ENCODE results near the gene METTL25B. TPM values are rescaled to one million over a fixed set of nuclear protein-coding genes. Genes with fewer than 3 reads are reported as not detected.

METTL25B gene
- total and polyA plus RNA-seq, 2 of the 13 experiments (the other 11 are each of a cell fraction or from before 2014, with no cell fraction given): 11.9 to 24.0 TPM

DNA sequence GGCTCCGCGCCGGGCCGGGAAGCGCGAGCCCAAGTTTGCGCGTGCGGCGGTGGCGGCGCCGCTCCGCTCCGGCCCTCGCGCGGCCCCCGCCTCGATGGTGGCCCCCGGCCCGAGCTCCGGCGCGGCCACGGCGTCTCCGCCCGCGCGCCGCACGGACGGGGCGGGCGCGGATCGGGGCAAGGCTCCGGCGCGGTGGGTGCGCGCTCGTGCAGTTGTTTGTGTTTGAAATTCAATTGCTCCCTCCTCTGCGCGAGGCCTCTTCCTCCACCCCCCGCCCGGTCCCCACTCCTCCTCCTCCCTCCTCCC lies 23.1 kb downstream of the METTL25B start, which contains the start of gene HDGF (continued):
- TF ChIP-seq, protein P1, sequence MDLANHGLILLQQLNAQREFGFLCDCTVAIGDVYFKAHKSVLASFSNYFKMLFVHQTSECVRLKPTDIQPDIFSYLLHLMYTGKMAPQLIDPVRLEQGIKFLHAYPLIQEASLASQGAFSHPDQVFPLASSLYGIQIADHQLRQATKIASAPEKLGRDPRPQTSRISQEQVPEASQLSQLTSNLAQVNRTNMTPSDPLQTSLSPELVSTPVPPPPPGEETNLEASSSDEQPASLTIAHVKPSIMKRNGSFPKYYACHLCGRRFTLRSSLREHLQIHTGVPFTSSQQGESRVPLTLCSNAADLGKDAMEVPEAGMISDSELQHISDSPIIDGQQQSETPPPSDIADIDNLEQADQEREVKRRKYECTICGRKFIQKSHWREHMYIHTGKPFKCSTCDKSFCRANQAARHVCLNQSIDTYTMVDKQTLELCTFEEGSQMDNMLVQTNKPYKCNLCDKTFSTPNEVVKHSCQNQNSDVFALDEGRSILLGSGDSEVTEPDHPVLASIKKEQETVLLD (CRISPR knock-in tag; IDR thresholded peaks at IDR 0.05; ENCODE audit: low read depth): no peak; the same call in 1 of the 2 replicates
- no peak for TF ChIP-seq ZNF383 (CRISPR knock-in tag; IDR thresholded peaks at IDR 0.05; ENCODE audit: borderline replicate concordance)
- TF ChIP-seq, protein P2, sequence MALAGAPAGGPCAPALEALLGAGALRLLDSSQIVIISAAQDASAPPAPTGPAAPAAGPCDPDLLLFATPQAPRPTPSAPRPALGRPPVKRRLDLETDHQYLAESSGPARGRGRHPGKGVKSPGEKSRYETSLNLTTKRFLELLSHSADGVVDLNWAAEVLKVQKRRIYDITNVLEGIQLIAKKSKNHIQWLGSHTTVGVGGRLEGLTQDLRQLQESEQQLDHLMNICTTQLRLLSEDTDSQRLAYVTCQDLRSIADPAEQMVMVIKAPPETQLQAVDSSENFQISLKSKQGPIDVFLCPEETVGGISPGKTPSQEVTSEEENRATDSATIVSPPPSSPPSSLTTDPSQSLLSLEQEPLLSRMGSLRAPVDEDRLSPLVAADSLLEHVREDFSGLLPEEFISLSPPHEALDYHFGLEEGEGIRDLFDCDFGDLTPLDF (CRISPR knock-in tag; IDR thresholded peaks at IDR 0.05): 0 out of 2 replicates have a peak, but pooled peaks have one; percentile 14
- TF ChIP-seq ZNF557 (CRISPR knock-in tag; IDR thresholded peaks at IDR 0.05): no peak
- no peak for TF ChIP-seq CCDC6 (CRISPR knock-in tag; IDR thresholded peaks at IDR 0.05)
- TF ChIP-seq ZIK1 (CRISPR knock-in tag; IDR thresholded peaks at IDR 0.05; ENCODE audit: borderline replicate concordance, low read depth): no peak
- TF ChIP-seq EP300 (IDR thresholded peaks at IDR 0.05; ENCODE audit: low read depth in 2 of 2, low read length in 2 of 2): no peak
- no peak for TF ChIP-seq EP300 (CRISPR knock-in tag; IDR thresholded peaks at IDR 0.05; ENCODE audit: borderline replicate concordance)
- no peak for TF ChIP-seq TCF7L2 (IDR thresholded peaks at IDR 0.05; ENCODE audit: low read depth, low read length)

DNA sequence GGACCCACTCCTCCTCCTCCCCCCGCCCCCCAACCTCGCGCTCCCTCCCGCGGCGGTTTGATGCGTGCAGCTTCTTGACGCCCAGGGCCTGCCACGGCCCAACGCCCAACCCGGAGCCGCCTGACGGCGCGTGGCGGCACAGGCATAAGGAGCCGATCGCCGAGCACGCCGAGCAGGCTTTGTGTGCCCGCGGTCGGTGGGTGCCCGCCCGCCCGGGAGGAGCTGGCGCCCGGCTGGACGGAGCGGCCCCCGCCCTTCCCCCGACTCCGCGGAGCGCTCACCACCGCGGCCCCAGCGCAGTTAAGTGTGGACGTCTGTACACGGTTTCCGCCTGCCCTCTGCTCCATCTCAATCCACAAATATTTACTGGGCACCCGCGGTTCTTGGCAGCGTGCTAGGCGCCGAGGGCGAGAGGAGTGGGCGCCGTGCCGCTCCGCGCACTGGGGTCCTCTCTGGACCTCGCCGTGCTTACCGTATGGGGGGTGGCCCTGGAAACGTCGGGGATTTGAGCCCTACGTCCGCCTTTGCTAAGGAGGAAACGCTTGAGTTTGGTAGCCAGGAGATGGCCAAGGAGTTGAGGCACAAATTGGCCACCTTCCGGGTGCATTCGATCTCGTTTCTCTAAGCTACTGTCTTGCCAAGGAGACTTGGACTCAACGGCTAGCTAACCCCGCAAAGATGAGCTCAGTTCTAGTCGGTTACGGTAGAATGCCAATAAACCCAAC lies 23.6 kb downstream of the METTL25B start:
- FAIRE-seq (peak; percentile 43), ATAC-seq (peak; percentile 73), DNase-seq (ENCODE audit: low spot score) (peak; percentile 90)
- 0% methylated on average over 25 of the region's 68 CpGs for WGBS (ENCODE audit: low lambda C conversion rate)
- H3K4me3 ChIP-seq (replicated peaks in 1 of 3; ENCODE audit: insufficient read depth in 1 of 3, low read depth in 2 of 3, low read length in 3 of 3): peak overlapping the region; percentile 83 to 90 (median 87)
- intact Hi-C loops (cut with micrococcal nuclease; ENCODE audit: unreplicated experiment): loop anchor here (1.0 kb wide), 1 partner anchor 15 kb away; the partner anchor contains the start of gene PRCC
- peaks cover 51% of the 10 kb centered on the region for H3K79me2 ChIP-seq (ENCODE audit: insufficient read depth, low read length)
- H3K27ac ChIP-seq (ENCODE audit: extremely low read length, insufficient read depth, low read length): peak overlapping the region; percentile 100
- peak overlapping the region; percentile 95 for H3K9ac ChIP-seq (ENCODE audit: insufficient read depth, low read depth, low read length)
- in situ Hi-C loops (cut with HindIII; ENCODE audit: extremely low pct_ligation_motif_present, low pct_unique_long_range_greater_than_20kb): no loop called here
- 0 out of 2 replicates have a peak, but pooled peaks cover under 1% of the 10 kb centered on the region for H4K20me1 ChIP-seq (ENCODE audit: insufficient read depth, low read length)
- peak overlapping the region; percentile 88 for H3K4me2 ChIP-seq (ENCODE audit: low read depth, low read length)
- POLR2A ChIA-PET: interaction anchor here (0.6 to 4.5 kb wide), 11 partner anchors 9 to 243 kb away, joined by 3 to 67 read pairs (median 4); partner anchors contain the start of genes ISG20L2, METTL25B, MRPL24 and PRCC
- no peak overlapping the region for H2AFZ ChIP-seq (ENCODE audit: low read length)
- no peaks in the 10 kb centered on the region for H3K9me3 ChIP-seq (ENCODE audit: low read length)
- no peaks in the 10 kb centered on the region; a peak in 1 of 5 replicates for H3K27me3 ChIP-seq (ENCODE audit: control insufficient read depth in 1 of 2, insufficient read depth in 2 of 2, low read length in 2 of 2)
- H3K4me1 ChIP-seq (ENCODE audit: insufficient read depth, low read length): peaks cover 37% of the 10 kb centered on the region
- no peaks in the 10 kb centered on the region for H3K36me3 ChIP-seq (replicated peaks in 1 of 2; ENCODE audit: control insufficient read depth in 1 of 2, insufficient read depth in 2 of 2, low read length in 2 of 2)
- no TSS peak for BruUV-seq (replicated peaks)
- CTCF ChIA-PET (ENCODE audit: low intra/inter-chr PET ratio, low total read pairs): no interaction called here
- TF ChIP-seq TRIM24 (CRISPR knock-in tag; IDR thresholded peaks at IDR 0.05) (no peak), ZNF451 (CRISPR knock-in tag; IDR thresholded peaks at IDR 0.05) (no peak; the same call in 1 of the 2 replicates), ZNF777 (CRISPR knock-in tag; IDR thresholded peaks at IDR 0.05) (peak; percentile 96), HDAC1 (CRISPR knock-in tag; IDR thresholded peaks at IDR 0.05) (peak; percentile 67), ZBTB21 (CRISPR knock-in tag; IDR thresholded peaks at IDR 0.05) (no peak), ZNF768 (CRISPR knock-in tag; IDR thresholded peaks at IDR 0.05) (peak; percentile 37; the same call in 1 of the 2 replicates), ZNF296 (CRISPR knock-in tag; conservative IDR thresholded peaks at IDR 0.05) (no peak)
- TF ChIP-seq, protein P3, sequence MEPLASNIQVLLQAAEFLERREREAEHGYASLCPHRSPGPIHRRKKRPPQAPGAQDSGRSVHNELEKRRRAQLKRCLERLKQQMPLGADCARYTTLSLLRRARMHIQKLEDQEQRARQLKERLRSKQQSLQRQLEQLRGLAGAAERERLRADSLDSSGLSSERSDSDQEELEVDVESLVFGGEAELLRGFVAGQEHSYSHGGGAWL (CRISPR knock-in tag; IDR thresholded peaks at IDR 0.05): peak; percentile 60; the same call in 1 of the 2 replicates
- TF ChIP-seq, protein P4, sequence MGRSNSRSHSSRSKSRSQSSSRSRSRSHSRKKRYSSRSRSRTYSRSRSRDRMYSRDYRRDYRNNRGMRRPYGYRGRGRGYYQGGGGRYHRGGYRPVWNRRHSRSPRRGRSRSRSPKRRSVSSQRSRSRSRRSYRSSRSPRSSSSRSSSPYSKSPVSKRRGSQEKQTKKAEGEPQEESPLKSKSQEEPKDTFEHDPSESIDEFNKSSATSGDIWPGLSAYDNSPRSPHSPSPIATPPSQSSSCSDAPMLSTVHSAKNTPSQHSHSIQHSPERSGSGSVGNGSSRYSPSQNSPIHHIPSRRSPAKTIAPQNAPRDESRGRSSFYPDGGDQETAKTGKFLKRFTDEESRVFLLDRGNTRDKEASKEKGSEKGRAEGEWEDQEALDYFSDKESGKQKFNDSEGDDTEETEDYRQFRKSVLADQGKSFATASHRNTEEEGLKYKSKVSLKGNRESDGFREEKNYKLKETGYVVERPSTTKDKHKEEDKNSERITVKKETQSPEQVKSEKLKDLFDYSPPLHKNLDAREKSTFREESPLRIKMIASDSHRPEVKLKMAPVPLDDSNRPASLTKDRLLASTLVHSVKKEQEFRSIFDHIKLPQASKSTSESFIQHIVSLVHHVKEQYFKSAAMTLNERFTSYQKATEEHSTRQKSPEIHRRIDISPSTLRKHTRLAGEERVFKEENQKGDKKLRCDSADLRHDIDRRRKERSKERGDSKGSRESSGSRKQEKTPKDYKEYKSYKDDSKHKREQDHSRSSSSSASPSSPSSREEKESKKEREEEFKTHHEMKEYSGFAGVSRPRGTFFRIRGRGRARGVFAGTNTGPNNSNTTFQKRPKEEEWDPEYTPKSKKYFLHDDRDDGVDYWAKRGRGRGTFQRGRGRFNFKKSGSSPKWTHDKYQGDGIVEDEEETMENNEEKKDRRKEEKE (IDR thresholded peaks at IDR 0.05): no peak

Measured in HepG2 (cell line).